Fibroblast of skin of left biceps (primary cell): ENCODE data around the gene PLAC1.

ENCODE experiments used
- DNase-seq, 2 experiments: peaks; one replicate each; pipeline ENCODE4 v3.0.0-alpha.2; 2013; ENCODE audit warnings: low read depth in 2 of 2

The PLAC1 gene

DNA sequence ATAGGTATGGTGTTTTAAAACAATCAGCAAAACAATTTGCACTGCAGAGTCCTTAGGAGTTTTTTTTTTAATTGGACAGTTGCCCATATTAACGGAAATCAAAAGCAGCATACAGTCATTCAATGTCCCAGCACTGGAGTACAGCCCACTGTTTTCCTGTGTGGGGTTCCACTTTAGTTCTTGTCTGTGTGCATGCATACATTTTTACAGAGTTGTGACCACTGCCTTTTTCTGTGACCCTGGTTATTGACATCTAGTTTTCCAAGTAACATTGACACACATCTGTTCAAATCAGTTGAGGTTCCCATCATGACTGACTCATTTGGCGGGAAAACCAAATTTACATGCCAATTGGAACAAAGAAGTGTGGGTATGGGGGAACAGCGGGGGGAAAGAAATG lies 115.0 kb downstream of the PLAC1 start:
- DNase-seq: peak in 1 of 2 experiments; percentile 68

GRCh38 chrX:134542485-134542884 lies 115.8 kb downstream of the PLAC1 start:
- peak; percentile 89 to 90 for DNase-seq

- no peak for DNase-seq
These were observed 116.4 kb downstream of the PLAC1 start for GRCh38 chrX:134541906-134542305.

DNA sequence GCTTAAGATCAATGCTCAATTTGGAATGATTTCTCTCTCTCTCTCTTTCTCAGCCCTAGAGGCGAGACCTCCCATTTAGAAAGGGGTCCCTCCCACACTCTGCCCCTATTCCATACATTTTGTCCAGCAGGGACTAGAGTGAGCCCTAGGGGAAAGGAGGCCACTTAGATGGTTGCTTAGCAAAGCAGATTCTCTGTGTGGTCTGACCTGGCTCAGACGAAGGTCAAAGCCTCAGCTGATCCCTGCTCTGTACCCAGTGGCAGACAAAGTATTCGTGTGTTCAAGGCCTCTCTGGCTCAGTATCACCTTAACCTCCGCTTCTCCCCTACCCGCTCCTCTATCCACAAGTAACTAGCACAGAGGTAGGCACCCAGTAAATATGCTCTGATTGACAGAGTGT lies 120.0 kb downstream of the PLAC1 start:
- no peak for DNase-seq

DNA sequence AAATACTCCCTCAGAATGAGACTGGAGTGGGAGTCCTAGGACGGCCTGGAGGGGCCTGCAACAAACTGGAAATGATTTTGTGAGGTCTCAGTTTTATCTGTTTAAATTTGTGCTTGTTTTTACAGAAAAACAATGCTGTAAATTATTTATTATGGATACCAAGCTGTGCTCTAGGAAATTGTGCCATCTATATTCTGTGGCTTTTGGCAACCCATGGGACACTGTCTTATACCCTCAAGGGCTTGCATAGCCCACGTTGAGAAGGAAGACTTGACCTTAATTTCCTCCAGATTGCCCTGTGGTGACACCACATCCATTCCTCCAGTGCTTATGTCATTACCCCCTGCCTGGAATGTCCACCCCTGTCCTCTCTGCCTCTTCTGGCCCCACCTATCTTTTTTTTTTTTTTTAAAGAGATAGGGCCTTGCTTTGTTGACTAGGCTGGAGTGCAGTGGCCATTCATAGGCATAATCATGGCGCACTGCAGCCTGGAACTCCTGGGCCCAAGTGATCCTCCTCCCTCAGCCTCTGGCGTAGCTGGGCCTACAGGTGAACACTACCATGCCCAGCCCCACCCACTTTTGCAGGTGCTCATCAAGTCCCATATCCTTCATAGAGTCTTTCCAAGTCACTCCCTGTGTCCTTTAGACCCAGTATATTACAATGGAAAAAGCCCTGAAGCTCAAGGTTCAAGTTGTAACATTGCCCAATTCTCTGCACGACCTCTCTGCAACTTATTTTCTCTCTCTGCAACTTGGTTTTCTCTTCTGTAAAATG lies 120.9 kb downstream of the PLAC1 start:
- no peak for DNase-seq

DNA sequence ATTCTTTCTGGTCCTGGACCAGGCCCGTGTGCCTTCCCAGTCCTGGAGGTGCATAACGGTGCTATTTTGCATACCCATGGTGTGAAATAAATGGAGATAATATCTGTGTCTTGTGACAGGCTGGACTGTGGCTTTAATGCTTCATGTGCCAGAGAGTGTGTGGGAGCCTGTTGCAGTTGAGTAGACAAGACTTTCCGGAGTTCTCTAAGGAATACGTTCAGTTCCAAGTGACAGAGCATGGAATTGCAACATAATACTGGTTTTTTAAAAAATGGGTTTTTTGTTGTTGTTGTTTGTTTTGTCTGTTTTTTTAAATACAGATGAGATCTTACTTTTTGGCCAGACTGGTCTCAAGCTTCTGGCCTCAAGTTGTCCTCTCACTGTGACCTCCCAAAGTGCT lies 124.3 kb downstream of the PLAC1 start:
- no peak for DNase-seq

DNA sequence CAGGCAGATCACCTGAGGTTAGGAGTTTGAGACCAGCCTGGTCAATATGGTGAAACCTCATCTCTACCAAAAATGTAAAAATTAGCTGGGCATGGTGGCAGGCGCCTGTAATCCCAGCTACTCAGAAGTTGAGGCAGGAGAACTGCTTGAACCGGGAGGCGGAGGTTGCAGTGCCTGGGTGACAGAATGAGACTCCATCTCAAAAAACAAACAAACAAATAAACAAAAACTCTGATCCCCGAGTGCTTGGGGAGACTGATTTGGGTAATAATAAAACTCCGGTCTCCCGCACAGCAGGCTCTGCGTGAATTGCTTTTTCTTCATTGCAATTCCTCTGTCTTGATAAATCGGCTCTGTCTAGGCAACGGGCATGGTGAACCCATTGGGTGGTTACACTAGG lies 124.9 kb downstream of the PLAC1 start:
- DNase-seq: no peak

DNA sequence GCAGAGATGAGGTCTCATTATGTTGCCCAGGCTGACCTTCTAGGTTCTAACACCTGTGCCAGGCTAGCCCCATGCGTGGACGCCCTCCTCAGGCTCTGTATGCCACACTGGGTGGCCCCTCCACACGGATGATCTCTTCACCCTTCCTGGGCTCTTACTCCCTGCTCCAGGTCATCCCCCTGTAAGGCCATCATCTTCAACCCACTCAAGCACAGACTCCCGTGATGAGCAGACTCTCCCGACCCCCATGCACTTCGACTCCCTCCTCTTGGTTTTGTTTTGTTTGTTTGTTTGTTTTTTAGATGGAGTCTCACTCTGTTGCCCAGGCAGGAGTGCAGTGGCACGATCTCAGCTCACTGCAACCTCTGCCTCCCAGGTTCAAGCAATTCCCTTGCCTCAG lies 127.4 kb downstream of the PLAC1 start:
- no peak for DNase-seq

GRCh38 chrX:134529481-134529880 lies 128.8 kb downstream of the PLAC1 start:
- no peak for DNase-seq

DNA sequence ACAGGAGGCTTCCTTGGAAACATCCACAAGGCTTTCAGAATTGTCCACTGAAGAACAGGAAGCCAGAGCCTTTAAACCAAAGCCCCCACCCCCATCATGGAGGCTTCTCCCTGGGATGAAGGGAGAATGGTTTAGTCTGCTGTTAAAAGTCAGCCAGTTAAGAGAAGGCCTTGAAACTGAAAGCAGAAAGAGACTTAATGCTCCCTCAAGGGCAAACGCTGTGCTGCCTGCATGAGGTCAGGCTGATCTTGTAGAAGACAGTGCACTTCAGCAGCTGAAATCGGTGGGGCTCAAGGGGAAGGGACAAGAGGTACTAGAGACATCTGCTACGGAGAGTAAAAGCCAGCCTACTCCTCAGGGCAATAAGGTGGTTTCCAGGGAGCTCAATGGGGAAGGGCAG lies 129.3 kb downstream of the PLAC1 start:
- DNase-seq: no peak

DNA sequence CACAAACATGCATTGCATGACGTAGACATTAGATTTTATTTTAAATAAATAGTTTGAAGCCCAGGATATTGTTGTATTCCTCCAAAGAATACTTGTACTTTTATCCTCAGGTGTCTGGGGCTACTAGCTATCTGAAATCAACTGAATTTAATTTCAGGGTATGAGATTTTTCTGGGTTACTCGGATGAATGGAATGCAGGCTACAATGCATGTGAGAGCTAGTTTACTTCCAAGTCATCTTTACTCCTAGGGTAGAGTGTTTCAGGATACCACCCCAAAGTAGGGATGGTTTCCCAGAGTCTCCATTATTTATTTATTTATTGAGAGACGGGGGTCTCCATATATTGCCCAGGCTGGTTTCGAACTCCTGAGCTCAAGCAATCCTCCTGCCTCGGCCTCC lies 131.9 kb downstream of the PLAC1 start:
- no peak for DNase-seq

GRCh38 chrX:134525086-134525792 lies 133.0 kb downstream of the PLAC1 start:
- no peak for DNase-seq

DNA sequence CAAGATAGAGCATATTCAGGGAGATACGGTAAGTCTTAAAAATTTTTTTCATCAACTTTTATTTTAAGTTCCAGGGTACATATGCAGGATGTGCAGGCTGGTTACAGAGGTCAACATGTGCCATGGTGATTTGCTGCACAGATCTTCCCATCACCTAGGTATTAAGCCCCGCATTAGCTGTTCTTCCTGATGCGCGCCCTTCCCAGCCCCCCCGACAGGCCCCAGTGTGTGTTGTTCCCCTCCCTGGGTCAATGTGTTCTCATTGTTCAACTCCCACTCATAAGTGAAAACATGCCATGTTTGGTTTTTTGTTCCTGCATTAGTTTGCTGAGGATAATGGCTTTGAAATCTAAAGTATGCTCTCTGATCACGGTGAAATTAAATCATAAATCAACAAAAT lies 134.1 kb downstream of the PLAC1 start:
- no peak for DNase-seq

GRCh38 chrX:134520860-134521390 lies 137.3 kb downstream of the PLAC1 start:
- DNase-seq: peak in 1 of 2 experiments; percentile 25
